CD4-positive, alpha-beta T cell treated with Interleukin-4 for 1 hour (primary cell): ENCODE results near the gene PRLHR.

Experiments used
- DNase-seq, 2 donors: peaks; one replicate each; pipeline ENCODE4 v3.0.0-alpha.2; 2020 to 2022

The PRLHR gene

DNA sequence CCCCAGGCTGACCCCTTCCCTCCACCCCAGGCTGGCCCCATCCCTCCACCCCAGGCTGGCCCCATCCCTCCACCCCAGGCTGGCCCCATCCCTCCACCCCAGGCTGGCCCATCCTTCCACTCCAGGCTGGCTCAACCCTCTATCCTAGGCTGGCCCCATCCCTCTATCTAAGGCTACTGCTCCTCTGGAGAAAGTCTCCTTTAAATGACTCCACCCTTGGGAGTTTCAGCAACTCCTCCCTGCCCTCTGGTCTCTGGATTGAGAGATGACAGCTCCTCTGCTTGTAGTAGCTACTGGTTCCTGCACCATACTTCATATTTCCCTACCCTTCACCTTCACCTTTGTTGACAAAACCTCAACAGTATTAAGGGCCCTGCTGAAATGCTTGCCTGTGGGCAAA lies 8.5 kb downstream of the PRLHR start:
- no peak for DNase-seq

GRCh38 chr10:118585794-118586193 lies 9.7 kb downstream of the PRLHR start:
- no peak for DNase-seq

- no peak for DNase-seq
These were observed 10.2 kb downstream of the PRLHR start for GRCh38 chr10:118585234-118585633.

DNA sequence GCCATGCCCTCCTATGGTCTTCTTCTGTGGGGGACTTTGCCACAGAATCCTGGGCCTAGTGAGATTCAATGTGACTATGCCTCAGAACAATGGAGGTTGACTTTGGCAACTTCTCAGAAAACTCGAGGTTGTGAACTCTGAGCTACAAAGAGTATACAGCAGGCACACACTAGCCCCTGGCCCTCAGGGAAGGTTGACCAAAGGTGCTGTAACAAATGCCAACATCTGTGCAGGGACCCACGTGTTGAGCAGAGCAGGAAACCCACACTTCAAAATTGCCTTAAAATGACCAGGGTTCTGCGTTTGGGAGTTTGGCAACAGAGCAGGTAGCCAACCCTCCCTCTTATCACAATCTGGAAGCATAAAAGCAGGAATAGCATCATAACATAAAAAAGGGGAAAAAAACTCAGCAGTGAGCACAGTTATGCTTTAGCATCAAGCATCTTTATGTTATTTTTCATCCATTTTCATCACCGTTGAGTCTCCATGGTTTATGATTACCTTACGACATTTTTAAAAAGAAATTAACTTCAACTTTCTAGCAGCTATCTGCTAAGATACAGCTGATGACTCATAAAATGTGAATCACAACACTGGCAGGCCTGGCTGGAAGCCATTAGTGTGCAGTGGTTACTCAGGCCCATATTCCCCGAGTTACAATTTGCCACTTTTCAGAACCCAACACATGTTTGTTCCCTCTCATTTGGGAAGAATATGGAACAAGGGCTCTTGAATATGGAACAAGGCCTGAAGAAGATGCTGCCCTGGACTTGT lies 11.1 kb downstream of the PRLHR start:
- DNase-seq: no peak

DNA sequence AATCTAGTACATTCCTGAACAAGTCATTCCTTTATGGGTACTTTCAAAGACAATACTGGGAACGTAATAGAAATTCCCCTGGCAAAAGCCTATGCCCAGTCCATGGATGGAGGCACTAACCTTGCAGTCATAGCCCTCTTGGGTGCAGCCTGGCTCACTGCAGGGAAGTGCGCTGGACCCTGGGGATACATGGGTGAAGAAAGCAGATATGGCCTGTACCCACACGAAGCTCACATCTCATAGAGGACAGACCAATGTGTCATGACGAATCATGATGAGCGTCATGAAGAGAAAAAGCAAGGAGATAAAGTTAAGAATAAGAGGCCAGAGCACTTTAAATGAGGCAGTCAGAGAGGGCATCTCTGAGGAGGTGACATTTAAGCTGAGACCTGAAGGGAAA lies 11.8 kb downstream of the PRLHR start:
- no peak for DNase-seq

DNA sequence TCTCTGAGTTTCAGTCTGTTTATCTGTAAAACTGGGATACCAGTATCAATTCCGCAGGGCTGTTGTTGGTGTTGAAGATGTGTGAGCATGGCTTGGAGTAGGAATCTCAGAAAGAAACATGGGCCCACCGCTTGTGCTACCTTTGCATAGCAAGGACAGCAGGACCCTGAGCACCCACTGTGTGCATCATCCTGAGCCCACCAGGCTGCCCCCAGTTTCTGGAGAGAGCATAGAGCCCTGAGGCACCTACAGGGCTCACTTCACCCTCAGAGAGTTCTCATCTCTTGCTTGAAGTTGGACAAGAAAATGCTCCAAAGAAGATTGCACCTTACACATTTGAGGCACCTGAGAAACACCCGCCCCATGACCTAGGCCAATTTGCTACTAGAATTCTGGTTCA lies 12.9 kb downstream of the PRLHR start:
- DNase-seq: no peak

GRCh38 chr10:118581340-118581739 lies 14.1 kb downstream of the PRLHR start:
- DNase-seq: no peak

DNA sequence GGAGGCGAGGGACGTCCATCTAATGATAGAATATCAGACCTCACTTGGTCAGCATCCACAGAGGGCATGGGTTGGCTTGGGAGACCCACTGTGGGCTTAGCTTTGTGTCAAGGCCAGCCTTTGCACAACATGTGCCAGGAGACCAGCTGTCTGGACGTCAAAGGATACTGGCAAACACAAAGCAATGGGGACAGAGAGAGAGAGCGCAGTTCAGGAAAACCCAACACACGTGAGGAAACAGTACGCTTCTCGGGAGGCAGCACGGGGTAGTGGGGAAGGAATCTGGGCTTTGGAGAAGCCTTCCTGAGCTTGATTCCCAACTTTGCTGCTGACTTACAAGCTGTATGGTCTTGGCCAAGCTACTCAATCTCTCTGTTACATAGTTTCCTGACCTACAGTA lies 14.7 kb downstream of the PRLHR start:
- DNase-seq: no peak

GRCh38 chr10:118573512-118573911 lies 21.9 kb downstream of the PRLHR start:
- no peak for DNase-seq

- DNase-seq: no peak
These were observed 23.0 kb downstream of the PRLHR start for GRCh38 chr10:118572256-118573041.

- DNase-seq: no peak
These were observed 24.3 kb downstream of the PRLHR start for GRCh38 chr10:118571123-118571522.

- DNase-seq: no peak
These were observed 24.9 kb downstream of the PRLHR start for GRCh38 chr10:118570591-118570990.

DNA sequence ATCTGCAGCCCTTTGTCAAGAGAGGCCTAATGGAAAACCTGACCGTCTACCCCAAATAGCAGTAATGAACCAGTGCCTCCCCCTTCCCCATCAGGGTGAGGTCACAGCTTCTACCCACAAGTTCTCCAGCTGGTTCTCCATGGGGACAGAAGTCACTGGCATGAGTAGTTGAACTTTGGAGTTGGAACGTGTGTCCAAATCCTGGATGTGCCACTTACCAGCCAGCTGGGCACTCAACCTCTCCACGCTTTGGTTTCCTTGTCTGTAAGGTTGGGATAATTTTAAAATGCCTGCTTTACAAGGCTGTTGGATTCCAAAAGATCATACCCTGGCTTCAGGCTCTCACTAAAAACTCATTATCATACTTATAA lies 25.6 kb downstream of the PRLHR start:
- no peak for DNase-seq

DNA sequence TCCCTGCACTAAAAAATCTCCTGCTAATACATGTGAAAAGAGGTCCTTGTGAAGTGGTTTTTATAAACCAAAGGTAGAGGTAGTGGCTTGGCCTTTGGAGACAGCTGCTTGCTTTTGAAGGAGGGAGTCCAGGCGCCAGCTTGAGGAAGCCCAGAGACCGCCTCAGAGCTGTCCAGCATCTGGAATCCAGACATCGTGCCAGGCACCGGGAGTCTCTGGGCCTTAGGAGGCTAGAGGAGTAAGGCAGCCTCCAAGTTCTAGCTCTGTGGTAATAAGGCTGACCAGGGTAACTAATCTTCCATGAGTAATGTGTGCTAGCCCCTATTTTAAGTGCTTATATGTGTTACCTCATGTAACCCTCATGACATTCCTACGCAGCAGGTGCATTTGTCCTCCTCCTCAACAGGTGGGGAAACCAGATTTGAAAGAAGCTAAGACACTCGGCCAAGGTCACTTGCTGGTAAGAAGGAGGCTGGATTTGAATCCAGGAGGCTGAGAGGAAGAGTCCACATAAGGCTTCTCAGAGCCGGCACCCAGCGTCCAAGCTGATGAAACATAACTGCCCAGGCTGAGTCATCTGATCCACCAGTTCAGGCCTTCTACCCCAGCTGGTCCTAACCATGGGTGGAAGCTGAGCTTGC lies 26.1 kb downstream of the PRLHR start:
- DNase-seq: no peak

- peak; percentile 48 to 76 for DNase-seq
These were observed 27.1 kb downstream of the PRLHR start for GRCh38 chr10:118568327-118568848.

GRCh38 chr10:118567701-118568248 lies 27.7 kb downstream of the PRLHR start:
- no peak for DNase-seq

- DNase-seq: no peak
These were observed 28.5 kb downstream of the PRLHR start for GRCh38 chr10:118566911-118567310.

DNA sequence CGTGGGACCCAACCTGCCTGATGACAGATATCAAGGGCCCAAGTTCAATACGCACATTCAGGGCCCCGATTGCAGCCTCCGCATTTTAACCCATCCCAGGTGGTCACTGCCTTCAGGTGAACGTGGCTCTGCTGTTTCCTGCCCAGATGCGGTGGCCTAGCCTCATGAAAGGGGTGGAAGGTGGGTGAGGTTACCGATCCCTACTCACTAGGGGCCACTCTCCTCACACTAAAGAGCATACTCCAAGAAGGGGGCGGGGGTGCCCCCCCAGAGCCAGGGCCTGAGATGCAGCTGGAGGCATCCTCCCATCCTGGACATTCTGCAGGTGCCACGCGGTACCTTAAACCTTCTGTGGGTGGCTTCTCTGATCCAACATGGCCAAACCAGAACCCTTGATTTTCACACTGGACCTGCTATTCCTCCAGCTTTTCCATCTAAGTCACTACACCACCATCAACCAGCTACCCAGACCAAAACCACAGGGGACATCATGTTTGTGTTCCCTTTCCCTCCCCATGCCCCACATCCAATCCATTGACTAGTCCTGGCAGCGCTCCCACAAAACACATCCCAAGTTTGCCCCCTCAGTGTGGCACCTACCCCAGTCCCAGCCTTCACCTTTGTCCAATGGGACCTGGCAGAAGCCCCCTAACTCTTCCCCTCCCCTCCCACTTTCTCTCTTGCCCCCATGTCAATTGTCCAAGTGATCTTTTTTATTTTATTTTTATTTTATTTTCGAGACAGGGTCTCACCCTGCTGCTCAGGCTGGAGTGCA lies 30.0 kb downstream of the PRLHR start:
- no peak for DNase-seq

GRCh38 chr10:118564652-118565051 lies 30.8 kb downstream of the PRLHR start:
- no peak for DNase-seq

- no peak for DNase-seq
These were observed 31.3 kb downstream of the PRLHR start for GRCh38 chr10:118564114-118564513.

DNA sequence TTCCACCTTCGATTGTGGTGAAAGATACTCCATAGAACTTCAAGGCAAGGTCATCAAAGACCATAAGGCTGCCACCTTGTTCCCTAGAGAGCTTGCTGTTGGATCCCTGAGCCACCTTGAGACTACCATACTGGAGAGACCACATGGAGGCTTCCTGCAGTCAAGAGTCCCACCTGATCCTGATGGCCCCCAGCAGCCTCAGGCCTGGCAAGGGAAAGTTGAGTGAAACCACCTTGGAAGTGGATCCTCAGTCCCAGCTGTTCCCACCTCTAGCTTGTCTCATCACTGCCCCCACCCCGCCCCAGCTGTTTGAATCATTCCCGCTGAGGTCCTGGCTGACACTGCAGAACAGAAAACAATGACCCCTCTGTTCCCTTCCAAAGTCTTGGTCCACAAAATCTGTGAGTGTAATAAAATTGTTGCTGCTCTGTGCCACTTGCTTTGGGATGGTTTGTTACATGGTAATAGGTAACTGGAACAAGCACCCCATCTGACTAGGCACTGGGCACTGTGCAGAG lies 32.0 kb downstream of the PRLHR start:
- no peak for DNase-seq

DNA sequence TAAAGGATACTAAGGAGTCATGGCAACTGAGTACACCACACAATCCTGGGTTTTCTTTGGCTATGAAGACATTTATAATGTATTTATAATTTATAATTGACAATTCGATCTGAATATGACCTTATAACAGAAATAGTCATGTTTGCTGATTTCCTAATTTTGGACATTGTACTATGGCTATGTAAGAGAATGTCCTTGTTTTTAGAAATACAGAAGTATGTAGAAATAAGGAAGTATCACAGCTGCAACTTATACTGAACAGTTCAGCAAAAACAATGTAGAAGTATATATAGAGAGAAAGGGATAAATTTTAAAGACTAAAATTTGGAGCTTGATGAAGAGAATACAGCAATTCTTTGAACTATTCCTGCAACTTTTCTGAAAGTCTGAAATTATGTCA lies 32.6 kb downstream of the PRLHR start:
- DNase-seq: no peak
